Adrenal gland (tissue), 5 donors: Measurements from ENCODE around the gene SLC9A9.

Experiments used
- POLR2A ChIP-seq, 2 donors: fragments of 450-650 bp; IDR thresholded peaks; one replicate each; pipeline ENCODE4 v1.6.1; 2017; ENCODE audit warnings: antibody characterized with exemption in 2 of 2, mild to moderate bottlenecking in 2 of 2, moderate library complexity in 1 of 2
- TF ChIP-seq, protein P1 (sequence below), 6 experiments: fragments of 450-650 bp in 4 of 6; fragments of 200-600 bp in 2 of 6; sonication (generic) in 1 of 6; IDR thresholded peaks; 1 replicate in 5 of 6; 2 replicates in 1 of 6; pipeline versions ENCODE4 v1.5.1 to v1.8.0; 2016 to 2021; ENCODE audit warnings: antibody characterized with exemption in 6 of 6, mild to moderate bottlenecking in 2 of 6, moderate library complexity in 1 of 6
- donor health status: DM: no; HTN: no; CAD: no.

- TF ChIP-seq POLR2A (IDR thresholded peaks at IDR 0.05), result no peak
- TF ChIP-seq, protein P1, sequence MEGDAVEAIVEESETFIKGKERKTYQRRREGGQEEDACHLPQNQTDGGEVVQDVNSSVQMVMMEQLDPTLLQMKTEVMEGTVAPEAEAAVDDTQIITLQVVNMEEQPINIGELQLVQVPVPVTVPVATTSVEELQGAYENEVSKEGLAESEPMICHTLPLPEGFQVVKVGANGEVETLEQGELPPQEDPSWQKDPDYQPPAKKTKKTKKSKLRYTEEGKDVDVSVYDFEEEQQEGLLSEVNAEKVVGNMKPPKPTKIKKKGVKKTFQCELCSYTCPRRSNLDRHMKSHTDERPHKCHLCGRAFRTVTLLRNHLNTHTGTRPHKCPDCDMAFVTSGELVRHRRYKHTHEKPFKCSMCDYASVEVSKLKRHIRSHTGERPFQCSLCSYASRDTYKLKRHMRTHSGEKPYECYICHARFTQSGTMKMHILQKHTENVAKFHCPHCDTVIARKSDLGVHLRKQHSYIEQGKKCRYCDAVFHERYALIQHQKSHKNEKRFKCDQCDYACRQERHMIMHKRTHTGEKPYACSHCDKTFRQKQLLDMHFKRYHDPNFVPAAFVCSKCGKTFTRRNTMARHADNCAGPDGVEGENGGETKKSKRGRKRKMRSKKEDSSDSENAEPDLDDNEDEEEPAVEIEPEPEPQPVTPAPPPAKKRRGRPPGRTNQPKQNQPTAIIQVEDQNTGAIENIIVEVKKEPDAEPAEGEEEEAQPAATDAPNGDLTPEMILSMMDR (IDR thresholded peaks at IDR 0.05), result no peak
These were observed 198.1 kb downstream of the SLC9A9 start for GRCh38 chr3:143650120-143650519.
